Right ventricle myocardium superior (tissue), 1 donor: ENCODE measurements around the gene CAPN10. TPM values are rescaled to one million over a fixed set of nuclear protein-coding genes. Genes with fewer than 3 reads are reported as not detected.

Experiments used
- ATAC-seq: fragments of 200-7000 bp; cut with Tn5 transposase; one replicate; pipeline ENCODE4 v1.9.1; 2020; ENCODE audit warnings: mild to moderate bottlenecking; ENCODE audit not compliant: poor library complexity
- DNase-seq: peaks from one replicate; pipeline ENCODE4 v3.0.0-alpha.2; 2020
- intact Hi-C: fragments of 100-400 bp; cut with DNase I; formaldehyde crosslinking; loops from one replicate; pipeline ENCODE4 v1.11.2; 2022
- total RNA-seq: library from RNA; stranded (reverse); fragmentation: NEBNext Ultra II Directional; extraction: Animal tissue kit (Norgen Biotek cat#: 25700); gene quantifications from one replicate; pipeline ENCODE4 v1.2.1, GENCODE V29; 2021
- donor health status: DM: no; HTN: yes; CAD: no; lungs with severe emphysema.

CAPN10 gene
- total RNA-seq, 1 donor from 2014 or later, result 49.7 TPM

DNA sequence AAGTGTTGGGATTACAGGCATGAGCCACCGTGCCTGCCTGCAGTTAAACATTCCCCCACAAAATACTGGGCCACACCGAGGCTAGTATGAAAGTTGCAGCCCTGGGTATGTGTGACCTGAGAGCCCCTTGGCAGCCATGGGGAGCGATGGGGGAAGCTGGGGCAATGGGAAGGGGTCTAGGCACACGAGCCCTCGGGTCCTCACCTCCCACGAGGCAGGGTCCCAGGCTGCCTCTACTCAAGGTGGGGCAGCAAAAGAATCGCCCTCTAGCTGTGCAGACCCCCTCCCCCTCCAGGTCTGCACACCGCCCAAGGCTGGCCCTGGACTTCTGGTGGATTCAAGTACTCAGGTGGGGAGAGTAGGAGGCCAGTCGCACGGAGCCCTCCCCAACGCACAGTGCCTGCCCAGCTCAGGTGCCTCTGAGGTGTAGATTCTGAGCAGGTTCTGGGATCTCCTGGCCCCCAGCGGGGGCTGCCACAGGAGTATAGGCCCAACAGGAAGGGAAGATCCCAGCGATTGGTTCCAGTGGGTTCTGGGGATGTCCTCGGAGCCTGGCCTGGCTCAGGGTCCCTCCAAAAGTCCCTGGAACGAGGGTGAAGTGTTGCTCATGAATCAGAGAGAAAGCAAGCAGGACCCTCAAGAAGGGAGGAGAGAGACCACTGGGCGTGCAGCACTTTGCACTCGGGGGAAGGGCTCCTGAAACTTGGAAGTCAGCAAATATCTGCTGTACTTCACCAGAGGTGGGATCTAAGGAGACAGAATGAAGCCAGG, 41.4 kb downstream of the CAPN10 start:
- DNase-seq (peak; percentile 17), ATAC-seq (no peak)
- intact Hi-C loops, result no loop called here

DNA sequence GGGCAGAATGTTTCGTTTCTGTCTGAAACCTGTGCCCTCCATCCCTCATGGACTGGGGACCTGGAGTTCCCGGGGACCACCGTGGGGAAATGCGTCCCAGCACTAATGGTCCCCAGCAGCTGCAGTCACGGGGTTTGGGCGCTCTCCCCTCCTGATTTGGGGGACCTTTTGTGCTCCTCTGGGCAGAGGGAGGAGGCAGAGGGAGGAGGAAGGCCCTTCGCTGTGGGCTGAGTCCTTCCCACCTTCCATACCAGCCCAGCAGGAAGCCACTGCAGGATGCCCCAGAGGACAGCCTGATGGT, 41.9 kb downstream of the CAPN10 start:
- ATAC-seq (no peak), DNase-seq (no peak)
- intact Hi-C loops, result no loop called here

DNA sequence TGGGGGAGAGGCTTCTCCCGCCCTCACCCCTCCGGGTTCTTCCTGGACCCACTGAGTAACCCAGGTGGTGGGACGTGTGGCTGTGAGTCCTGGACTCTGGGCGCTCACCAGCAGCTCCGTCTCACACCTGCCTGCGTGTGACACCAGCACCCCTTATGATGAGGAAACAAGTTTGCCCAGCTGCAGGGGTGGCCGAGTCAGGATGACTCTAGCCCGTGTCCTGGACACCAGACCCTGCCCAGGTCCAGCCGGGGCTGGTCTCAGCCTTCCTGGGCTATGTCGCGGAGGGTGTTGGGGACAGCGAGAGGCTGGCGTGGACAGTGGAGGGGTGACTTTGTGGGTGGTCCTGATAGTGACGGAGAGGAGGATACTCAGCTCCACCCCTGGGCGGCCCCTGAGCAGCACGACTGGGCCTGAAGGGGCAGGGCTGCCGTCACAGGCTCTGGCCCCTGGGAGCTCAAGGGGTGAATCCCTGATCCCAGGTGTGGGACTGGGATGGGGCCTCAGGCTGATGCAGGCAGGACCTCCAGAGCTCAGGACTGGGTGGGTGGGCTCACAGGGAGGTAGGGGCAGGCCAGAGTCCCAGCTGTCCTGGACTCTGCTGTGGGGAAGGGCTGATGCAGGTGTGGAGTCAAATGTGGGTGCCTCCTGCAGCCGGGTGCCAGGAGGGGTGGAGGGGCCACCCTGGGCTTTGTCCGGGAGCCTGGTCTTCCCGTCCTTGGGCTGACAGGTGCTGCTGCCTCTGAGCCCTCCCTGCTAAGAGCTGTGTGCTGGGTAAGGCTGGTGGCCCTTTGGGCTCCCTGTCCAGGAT, 42.5 kb downstream of the CAPN10 start:
- ATAC-seq (no peak), DNase-seq (no peak)
- intact Hi-C loops, result no loop called here

DNA sequence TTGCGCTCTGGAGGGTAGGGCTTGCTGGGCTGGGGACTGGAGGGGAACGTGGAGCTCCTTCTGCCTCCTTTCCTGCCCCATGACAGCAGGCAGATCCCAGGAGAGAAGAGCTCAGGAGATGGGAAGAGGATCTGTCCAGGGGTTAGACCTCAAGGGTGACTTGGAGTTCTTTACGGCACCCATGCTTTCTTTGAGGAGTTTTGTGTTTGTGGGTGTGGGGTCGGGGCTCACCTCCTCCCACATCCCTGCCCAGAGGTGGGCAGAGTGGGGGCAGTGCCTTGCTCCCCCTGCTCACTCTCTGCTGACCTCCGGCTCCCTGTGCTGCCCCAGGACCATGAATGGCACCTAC, 43.1 kb downstream of the CAPN10 start:
- intact Hi-C loops, result no loop called here
- DNase-seq (no peak), ATAC-seq (no peak)

DNA sequence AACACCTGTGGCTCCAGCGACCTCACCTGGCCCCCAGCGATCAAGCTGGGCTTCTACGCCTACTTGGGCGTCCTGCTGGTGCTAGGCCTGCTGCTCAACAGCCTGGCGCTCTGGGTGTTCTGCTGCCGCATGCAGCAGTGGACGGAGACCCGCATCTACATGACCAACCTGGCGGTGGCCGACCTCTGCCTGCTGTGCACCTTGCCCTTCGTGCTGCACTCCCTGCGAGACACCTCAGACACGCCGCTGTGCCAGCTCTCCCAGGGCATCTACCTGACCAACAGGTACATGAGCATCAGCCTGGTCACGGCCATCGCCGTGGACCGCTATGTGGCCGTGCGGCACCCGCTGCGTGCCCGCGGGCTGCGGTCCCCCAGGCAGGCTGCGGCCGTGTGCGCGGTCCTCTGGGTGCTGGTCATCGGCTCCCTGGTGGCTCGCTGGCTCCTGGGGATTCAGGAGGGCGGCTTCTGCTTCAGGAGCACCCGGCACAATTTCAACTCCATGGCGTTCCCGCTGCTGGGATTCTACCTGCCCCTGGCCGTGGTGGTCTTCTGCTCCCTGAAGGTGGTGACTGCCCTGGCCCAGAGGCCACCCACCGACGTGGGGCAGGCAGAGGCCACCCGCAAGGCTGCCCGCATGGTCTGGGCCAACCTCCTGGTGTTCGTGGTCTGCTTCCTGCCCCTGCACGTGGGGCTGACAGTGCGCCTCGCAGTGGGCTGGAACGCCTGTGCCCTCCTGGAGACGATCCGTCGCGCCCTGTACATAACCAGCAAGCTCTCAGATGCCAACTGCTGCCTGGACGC, 43.6 kb downstream of the CAPN10 start:
- intact Hi-C loops, result no loop called here
- ATAC-seq (no peak), DNase-seq (no peak)

DNA sequence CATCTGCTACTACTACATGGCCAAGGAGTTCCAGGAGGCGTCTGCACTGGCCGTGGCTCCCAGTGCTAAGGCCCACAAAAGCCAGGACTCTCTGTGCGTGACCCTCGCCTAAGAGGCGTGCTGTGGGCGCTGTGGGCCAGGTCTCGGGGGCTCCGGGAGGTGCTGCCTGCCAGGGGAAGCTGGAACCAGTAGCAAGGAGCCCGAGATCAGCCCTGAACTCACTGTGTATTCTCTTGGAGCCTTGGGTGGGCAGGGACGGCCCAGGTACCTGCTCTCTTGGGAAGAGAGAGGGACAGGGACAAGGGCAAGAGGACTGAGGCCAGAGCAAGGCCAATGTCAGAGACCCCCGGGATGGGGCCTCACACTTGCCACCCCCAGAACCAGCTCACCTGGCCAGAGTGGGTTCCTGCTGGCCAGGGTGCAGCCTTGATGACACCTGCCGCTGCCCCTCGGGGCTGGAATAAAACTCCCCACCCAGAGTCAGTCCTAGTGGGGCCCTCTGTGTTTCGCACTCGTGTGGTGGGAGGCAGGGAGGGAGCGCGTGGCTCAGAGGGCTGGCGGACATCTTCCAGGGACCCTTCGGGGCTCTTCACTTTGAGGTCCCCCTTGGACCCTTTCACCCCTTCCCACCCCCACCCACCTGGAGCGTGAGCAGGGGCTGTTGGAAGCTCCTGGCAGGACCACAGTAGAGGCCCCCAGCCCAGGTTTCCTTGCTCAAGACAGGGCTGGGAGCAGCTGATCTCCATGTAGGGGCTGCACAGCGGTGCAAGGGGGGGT, 44.4 kb downstream of the CAPN10 start:
- DNase-seq, result no peak
- intact Hi-C loops, result no loop called here
- ATAC-seq, result no peak

DNA sequence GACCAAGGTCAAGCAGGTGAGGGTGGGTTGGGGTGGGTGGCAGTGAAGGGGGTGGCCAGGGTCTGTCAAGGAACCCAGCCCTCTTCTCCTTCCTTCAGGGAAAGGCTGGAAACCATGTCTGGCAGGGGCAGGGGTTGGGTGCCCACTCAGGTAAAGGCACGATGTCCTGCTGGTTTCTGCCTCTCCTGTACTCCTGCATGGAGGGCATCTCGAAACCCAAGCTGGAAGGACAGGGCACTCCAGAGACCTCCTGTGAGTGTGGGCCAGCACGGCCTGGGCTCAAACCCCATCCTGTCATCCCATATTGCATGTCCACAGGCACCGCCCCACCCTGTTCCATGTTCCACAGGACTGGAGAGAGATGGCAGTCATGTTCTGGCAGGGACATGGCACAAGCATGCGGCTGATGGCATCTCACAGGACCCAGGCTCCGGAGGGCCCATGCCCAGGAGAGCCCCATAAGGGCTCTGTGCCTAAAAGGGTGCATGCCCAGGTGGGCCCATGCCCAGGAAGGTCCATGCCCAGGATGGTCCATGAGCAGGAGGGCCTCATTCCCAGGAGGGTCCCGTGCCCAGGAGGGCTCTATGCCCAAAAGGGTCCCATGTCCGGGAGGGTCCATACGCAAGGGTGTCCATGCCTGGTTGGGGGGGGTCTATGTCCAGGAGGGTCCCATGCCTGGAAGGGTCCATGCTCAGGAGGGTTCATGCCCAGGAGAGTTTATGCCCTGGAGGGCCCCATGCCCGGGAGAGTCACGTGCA, 45.2 kb downstream of the CAPN10 start:
- no peak for ATAC-seq
- intact Hi-C loops, result no loop called here
- DNase-seq, result no peak

DNA sequence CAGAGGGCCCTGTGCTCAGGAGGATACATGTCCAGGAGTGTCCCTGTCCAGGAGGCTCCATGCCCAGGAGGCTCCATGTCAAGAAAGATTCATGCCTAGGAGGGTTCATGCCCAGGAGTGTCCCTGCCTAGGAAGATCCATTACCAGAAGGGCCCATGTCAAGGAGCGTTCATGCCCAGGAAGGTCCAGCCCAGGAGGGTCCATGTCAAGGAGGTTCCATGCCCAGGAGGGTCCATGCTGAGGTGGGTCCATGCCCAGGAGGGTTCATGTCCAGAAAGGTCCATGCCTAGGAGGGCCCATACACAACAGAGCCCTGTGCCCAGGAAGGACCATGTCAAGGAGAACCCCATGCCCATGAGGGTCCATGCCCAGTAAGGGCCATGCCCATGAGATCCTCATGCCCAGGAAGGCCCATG, 45.8 kb downstream of the CAPN10 start:
- DNase-seq (no peak), ATAC-seq (no peak)
- intact Hi-C loops, result no loop called here

DNA sequence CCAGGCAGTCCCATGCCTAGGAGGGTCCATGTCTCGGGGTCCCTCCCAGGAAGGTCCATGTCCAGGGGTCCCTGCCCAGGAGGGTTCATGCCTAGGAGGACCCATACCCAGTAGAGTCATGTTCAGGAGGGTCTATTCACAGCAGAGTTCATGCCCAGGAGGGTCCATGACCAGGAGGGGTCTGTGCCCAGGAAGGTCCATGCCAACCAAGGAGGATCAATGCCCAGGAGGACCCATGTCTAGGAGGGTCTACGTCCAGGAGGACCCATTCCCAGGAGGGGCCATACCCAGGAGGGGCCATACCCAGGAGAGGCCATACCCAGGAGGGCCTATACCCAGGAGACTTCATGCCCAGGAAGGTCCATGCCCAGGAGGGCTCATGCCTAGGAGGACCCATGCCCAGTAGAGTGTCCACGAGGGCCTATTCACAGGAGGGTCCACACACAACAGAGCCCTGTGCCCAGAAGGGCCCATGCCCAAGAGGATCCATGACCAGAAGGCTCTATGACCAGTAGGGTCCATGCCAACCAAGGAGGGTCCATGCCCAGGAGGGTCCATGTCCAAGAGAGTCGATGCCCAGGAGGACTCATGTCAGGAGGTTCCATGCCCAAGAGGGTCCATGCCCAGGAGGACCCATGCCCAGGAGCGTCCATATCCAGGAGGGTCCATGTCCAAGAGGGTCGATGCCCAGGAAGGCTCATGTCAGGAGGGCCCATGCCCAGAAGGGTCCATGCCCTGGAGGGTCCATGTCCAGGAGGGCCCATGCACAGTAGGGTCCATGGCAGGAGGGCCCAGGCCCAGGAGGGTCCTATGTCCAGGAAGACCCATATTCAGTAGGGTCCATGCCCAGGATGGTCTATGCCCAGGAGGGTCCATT, 48.8 kb downstream of the CAPN10 start:
- ATAC-seq (no peak), DNase-seq (no peak)
- intact Hi-C loops, result no loop called here

DNA sequence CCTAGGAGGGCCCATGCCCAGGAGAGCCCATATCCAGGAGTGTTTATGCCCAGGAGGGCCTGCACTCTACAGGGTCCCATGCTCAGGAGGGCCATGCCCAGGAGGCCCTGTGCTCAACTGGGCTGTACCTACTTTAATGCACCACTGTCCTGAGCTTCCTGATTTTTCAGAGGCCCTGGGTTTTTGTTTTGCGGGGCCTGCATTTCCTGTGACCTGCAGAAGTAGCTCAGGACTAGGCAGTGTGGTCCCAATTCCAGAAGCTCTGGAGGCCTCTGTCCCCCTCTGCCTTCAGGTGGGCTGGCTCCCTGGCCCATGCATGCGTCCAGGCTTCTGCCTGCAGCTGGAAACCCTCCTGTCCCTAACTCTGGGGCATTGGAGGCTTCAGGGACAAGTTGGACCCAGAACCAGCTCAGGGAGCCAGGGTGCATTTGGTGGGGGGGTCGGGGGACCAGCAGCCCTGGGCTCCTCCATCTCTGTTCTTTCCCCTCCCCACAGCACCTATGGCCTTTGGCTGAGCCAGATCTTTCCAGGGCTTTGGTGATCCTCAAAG, 49.5 kb downstream of the CAPN10 start:
- DNase-seq, result no peak

DNA sequence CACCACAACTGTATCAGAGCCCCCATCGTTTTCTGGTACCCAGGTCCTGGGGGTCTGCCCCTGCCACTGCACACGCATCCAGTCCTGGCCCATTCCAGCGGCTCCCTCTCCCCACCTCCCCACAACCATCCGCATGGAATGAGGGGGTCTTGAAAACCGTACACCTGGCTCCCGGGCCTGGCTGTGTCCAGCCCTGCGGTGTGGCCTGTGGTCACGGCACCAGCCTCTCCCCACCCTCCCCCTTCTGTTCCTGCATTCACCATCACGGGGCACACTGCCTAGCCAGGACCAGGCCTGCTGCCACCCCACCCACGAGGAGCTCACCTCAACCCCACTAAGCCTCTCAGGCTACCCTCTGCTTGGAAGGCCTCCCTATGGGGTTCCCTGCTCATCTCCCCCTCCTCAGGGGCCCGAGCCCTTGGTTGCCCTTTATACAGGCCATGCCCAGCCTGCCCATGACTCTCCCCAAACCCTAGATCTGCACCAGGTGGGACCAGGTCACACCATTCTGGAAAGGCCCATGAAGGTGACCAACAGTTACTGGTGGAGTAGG, 50.1 kb downstream of the CAPN10 start:
- no peak for ATAC-seq
- intact Hi-C loops, result no loop called here
- no peak for DNase-seq

More for the DNA sequence above, 49.5 kb downstream of the CAPN10 start:
- intact Hi-C loops, result no loop called here
- ATAC-seq, result no peak

DNA sequence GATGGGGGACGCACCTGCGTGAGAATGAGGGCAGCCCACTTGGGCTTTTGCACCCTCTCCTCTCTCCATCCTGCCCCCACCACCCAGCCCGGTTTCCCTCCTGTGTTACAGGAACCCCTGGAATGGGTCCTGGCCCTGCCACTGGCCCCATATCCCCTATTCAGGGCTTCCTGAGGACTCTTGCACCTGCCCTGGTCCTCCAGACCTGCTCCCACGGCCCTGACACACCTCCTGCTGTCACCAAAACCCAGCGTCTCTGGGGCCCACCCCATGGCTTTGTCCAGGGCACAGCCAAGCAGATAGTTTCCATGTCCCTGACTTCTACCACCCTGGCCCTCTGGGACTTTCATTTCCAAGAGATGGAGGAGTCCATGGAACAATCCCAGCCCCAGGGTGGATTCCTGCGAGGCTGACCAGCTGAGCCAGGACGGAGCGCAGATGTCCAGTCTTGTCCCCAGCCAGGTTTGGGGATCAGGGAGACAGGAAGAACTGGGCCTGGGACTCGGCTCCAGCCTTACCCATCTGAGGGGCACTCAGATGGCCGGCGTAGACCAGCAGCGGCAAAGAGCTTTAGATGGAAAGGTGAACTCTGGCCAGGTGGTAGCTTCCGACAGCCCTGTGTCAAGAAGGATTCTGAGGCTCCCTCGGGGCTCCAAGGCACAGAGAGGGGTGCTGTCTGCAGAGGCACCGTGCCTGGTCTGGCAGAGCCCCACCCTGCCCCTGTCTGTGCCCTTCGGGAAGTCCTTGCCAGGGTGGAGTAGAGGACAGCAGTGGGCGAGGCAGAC, 50.8 kb downstream of the CAPN10 start:
- ATAC-seq (no peak), DNase-seq (no peak)
- intact Hi-C loops, result no loop called here

DNA sequence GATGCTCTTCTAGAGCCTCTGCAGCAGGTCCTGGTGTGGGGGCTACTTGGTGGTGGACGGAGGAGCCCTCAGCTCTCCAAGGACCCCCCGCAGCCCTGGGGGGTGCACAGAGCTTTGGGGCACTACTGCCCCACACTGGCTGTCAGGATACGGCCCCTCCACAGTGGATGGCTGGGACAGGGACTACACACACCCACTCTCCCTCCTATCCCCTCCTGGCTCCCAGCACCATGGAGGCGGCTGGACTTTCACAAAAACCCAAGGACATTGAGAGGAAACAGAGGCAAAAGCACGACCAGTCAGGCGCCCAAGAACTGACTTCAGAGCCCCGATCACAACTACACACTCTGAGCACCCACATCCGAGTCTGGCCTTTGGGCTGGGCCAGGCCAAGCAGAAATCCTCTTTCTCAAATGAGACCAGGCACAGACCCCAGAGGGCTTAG, 51.4 kb downstream of the CAPN10 start:
- ATAC-seq (no peak), DNase-seq (no peak)
- intact Hi-C loops, result no loop called here

DNA sequence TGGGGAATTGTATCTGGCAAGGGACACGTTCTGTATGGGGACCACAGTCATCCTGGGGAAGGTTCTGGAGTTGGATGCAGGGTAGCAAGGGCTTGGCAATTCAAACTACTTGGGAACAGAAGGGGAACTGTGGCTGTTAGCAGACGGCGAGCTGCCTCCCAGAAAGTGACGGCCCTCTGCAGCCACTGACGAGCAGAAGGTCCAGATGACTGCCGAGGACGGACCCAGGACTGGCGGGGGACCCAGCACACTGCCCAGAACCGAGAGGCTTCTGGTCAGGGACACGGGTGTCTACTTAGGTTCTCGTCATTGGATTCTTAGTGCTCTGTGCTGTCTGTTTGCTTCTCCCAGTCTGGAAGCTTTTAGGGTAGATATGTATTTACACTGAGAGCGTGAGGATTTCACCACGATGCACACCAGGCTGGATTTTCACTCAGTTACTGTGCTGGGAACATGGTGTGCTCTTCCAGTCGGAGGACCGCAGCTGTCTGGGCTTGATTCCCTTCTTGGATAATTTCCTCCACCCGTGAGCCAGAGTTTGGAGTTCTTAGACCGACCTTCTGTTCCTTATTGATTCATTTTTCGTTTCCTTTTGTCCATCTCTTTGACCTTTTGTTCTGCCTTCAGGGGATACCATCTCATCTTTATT, 52.1 kb downstream of the CAPN10 start:
- DNase-seq, result no peak
- intact Hi-C loops, result no loop called here
- ATAC-seq, result no peak

DNA sequence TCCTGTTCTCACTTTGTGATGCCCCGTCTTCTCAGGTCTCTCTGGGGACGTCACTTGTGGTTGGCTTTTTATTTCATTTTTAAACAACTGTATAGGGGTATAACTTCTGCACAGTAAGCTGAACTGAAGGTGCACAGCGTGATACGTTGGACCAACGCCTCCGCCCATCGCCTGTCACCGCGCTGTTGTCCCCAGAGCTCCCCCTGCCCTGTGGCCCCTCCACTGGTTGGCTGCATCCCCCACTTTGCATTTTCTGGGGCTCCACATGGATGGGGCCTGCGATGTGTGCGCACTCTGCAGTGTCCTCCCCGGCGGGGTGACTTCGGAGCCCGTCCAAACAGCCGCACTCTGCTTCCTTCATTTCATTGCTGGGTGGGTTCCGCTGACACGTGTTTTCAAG, 53.0 kb downstream of the CAPN10 start:
- intact Hi-C loops, result no loop called here
- ATAC-seq, result no peak
- DNase-seq, result no peak

DNA sequence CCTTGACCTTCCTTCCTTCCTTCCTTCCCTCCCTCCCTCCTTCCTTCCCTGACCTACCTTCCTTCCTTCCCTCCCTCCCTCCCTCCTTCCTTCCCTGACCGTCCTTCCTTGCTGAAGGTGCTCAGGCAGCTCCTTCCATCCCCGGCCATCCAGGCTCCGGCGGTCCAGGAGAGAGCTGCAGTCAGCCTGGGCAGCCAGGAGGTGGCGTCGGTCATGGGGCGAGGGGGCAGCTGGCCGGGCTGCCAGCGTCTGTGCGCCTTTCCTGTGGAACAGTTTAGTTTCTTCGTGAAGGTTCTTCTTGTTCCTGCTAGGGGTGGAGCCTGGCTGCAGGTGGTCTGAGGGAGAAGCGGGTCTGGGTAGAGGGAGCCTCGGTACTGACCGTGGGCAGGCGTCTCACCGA, 54.4 kb downstream of the CAPN10 start:
- intact Hi-C loops, result no loop called here
- DNase-seq (no peak), ATAC-seq (no peak)
